Lung (tissue), 12 donors: ENCODE results near the gene TMEM61. TPM values are rescaled to one million over a fixed set of nuclear protein-coding genes. Genes with fewer than 3 reads are reported as not detected.
A peak's percentile ranks its signal among the peaks of the same experiment; 100 is the strongest.

ENCODE experiments used
- ATAC-seq: fragments of 200-7000 bp; cut with Tn5 transposase; one replicate; pipeline ENCODE4 v1.9.1; 2020; ENCODE audit warnings: moderate number of reproducible peaks; ENCODE audit not compliant: insufficient read depth, low FRiP score
- DNase-seq, 3 donors: peaks; one replicate each; pipeline ENCODE4 v3.0.0-alpha.2; 2013 to 2017
- H3K27ac ChIP-seq, 2 donors: one replicate each; pipeline ENCODE4 v1.5.1; 2013; ENCODE audit warnings: mild to moderate bottlenecking in 2 of 2, moderate library complexity in 2 of 2, control low read depth in 1 of 2, inconsistent platforms in 1 of 2, low read depth in 1 of 2, low read length in 1 of 2
- H3K27me3 ChIP-seq, 3 donors: one replicate each; pipeline ENCODE4 v1.5.1; 2013; ENCODE audit warnings: low read length in 2 of 3; ENCODE audit not compliant: control insufficient read depth in 3 of 3, insufficient read depth in 3 of 3
- H3K36me3 ChIP-seq, 4 donors: one replicate each; pipeline ENCODE4 v1.5.1; 2013; ENCODE audit warnings: low read length in 4 of 4, mild to moderate bottlenecking in 1 of 4, moderate library complexity in 1 of 4; ENCODE audit not compliant: control insufficient read depth in 4 of 4, insufficient read depth in 4 of 4
- H3K4me1 ChIP-seq, 5 donors: one replicate each; pipeline ENCODE4 v1.5.1; 2013; ENCODE audit warnings: low read length in 5 of 5, mild to moderate bottlenecking in 2 of 5, moderate library complexity in 1 of 5; ENCODE audit not compliant: control insufficient read depth in 5 of 5, insufficient read depth in 5 of 5
- H3K4me3 ChIP-seq: one replicate; pipeline ENCODE4 v1.5.1; 2013; ENCODE audit warnings: mild to moderate bottlenecking, control low read depth, moderate library complexity
- H3K9ac ChIP-seq, 2 donors: one replicate each; pipeline ENCODE4 v1.5.1; 2013; ENCODE audit warnings: low read length in 2 of 2, control low read depth in 1 of 2; ENCODE audit not compliant: insufficient read depth in 1 of 2
- H3K9me3 ChIP-seq, 4 donors: one replicate each; pipeline ENCODE4 v1.5.1; 2013; ENCODE audit warnings: low read length in 3 of 4, mild to moderate bottlenecking in 1 of 4, moderate library complexity in 1 of 4; ENCODE audit not compliant: control insufficient read depth in 4 of 4, insufficient read depth in 3 of 4
- WGBS, 2 donors: extraction: QIAGEN DNeasy Blood & Tissue Kit; methylation state at CpG; one replicate each; pipeline ENCODE4 v1.1.7; 2013; 5-methylcytosine and 5-hydroxymethylcytosine counted together
- polyA plus RNA-seq, 2 donors: library from polyadenylated mRNA; stranded (reverse); fragments of 200-250 nt; gene quantifications; one replicate each; pipeline ENCODE4 v1.2.1, GENCODE V29; 2013
- total RNA-seq, 2 donors: library from RNA; depleted of rRNA in 1 of 2; stranded (reverse); fragments of >200 nt in 1 of 2; gene quantifications; one replicate each; pipeline ENCODE4 v1.2.1, GENCODE V29; 2014 to 2021
- TF ChIP-seq, protein P1 (sequence below): IDR thresholded peaks from 2 replicates; pipeline ENCODE4 v1.5.1; 2012; ENCODE audit warnings: mild to moderate bottlenecking; ENCODE audit errors: control extremely low read depth, extremely low read depth
- donor health status: control.
- donor health status: control.
- donor health status: Bipolar disorder and iron deficiency.
- donor health status: healthy.
- donor health status: DM: yes; HTN: yes; CAD: no.

The TMEM61 gene
- total and polyA plus RNA-seq, 4 donors: 0.91 to 2.1 (median 1.3) TPM

DNA sequence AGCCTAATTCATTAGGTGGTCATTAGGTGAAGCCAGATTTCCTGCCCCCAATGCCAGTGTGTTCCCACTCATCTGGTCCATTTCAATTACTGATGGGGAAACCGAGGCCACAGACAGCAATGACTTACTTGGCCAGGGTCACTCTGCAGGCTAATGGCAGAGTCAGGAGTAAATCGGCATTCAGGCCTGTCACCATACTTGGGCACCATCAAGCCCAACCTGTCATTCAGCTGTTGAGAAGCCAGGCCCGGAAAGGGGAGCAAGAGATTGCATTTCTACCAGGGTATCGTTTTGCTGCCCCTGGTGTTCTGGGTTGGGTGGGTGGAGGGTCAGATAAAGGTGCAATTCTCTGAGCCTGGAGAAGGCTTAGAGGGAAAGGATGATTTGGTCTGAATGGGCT, 8.0 kb upstream of the TMEM61 start:
- H3K9ac ChIP-seq: no peak overlapping the region
- TF ChIP-seq, protein P1, sequence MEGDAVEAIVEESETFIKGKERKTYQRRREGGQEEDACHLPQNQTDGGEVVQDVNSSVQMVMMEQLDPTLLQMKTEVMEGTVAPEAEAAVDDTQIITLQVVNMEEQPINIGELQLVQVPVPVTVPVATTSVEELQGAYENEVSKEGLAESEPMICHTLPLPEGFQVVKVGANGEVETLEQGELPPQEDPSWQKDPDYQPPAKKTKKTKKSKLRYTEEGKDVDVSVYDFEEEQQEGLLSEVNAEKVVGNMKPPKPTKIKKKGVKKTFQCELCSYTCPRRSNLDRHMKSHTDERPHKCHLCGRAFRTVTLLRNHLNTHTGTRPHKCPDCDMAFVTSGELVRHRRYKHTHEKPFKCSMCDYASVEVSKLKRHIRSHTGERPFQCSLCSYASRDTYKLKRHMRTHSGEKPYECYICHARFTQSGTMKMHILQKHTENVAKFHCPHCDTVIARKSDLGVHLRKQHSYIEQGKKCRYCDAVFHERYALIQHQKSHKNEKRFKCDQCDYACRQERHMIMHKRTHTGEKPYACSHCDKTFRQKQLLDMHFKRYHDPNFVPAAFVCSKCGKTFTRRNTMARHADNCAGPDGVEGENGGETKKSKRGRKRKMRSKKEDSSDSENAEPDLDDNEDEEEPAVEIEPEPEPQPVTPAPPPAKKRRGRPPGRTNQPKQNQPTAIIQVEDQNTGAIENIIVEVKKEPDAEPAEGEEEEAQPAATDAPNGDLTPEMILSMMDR: no peak
- no peak overlapping the region for H3K4me3 ChIP-seq
- ATAC-seq (no peak), DNase-seq (no peak)
- H3K27ac ChIP-seq: no peak overlapping the region
- H3K36me3 ChIP-seq: no peaks in the 10 kb centered on the region
- no peaks in the 10 kb centered on the region for H3K9me3 ChIP-seq
- H3K27me3 ChIP-seq: no peaks in the 10 kb centered on the region
- H3K4me1 ChIP-seq: peaks cover 0 to 4% (median 0%) of the 10 kb centered on the region in 5 donors
- 89 to 95% methylated on average over 4 of the region's 4 CpGs for WGBS, 2 donors

DNA sequence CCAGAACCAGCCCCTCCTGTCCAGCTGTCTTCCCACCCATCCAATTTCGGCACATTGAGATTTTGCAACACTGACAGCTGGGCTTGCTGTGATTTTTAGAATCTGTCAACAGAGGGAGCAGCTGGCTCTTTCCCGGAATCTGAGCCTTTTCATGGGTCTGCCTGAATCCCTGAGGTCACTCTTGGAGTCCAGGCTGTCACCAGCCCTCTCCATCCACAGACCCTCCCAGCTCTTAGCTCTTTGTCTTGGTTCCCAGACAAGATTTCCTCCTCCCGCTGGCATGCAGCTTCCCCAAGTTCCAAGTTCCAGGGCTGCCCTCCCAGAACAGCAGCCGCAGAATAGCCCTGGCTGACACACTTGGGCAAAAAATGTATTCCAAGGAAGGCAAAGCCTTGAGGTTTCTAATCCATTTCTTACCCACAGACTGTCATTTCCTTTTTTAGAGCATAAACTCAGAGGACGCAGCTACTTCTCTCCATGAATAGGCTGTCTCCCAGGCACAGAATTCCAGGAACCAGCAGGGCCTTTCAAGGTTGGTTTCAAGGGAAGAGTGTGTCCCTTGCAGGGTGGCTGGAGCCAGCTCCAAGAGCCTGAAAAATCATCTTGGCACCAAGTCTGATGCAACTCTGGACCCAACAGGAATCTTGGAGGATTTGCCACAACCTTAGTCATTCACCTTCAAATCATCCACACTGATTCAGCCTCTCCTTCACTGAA, 7.1 kb upstream of the TMEM61 start:
- Histone ChIP-seq H3K4me3 (no peak overlapping the region), H3K9me3 (no peaks in the 10 kb centered on the region), H3K4me1 (peaks cover 0 to 4% (median 0%) of the 10 kb centered on the region in 5 donors), H3K36me3 (no peaks in the 10 kb centered on the region), H3K27ac (peak overlapping the region in 1 of 2 donors; percentile 6), H3K27me3 (peaks cover 0 to 2% (median 0%) of the 10 kb centered on the region in 3 donors), H3K9ac (no peak overlapping the region)
- ATAC-seq (peak; percentile 55), DNase-seq (peak; percentile 66 to 83 (median 81))
- TF ChIP-seq, protein P1: no peak
- 32 to 35% methylated on average over 5 of the region's 5 CpGs for WGBS, 2 donors

DNA sequence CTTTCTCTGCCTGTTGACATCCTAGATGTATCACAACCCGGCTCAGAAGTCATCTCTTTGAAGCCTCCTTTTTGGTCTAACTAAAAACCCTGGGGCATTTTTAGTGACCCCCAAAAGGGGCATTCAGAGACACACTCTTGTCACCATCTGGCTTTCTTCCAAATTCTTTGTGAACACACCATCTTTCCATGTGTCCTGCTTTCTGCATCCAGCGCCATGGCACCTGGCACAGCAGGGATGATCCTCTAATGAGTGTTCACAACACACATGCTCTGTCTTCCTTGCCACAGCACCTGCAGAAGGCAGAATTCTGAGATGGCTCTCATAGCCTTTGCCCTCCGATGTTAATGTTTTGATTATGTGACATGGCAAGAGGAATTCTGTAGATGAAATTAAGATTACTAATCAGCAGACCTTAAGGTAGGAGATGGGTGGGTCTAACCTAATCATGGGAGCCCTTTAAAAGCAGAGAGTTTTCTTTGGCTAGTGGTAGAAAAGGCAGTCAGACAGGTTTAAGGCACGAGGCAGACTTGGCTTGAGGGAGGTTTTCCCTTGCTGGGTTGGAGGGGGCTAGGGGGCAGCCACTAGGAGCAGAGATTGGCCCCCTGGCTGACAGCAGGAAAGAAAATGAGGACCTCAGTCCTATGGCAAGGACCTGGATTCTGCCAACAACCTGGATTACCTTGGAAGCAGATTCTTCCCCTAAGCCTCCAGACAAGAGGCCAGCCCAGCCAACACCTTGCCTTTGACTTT, 4.9 kb upstream of the TMEM61 start:
- Histone ChIP-seq H3K27me3 (peaks cover 0 to 9% (median 9%) of the 10 kb centered on the region in 3 donors), H3K4me1 (peaks cover 0 to 6% (median 0%) of the 10 kb centered on the region in 5 donors), H3K9ac (no peak overlapping the region), H3K9me3 (no peaks in the 10 kb centered on the region), H3K4me3 (no peak overlapping the region), H3K27ac (no peak overlapping the region), H3K36me3 (no peaks in the 10 kb centered on the region)
- TF ChIP-seq, protein P1: no peak
- no peak for ATAC-seq
- DNase-seq: peak in 1 of 3 donors; percentile 20
- 70 to 80% methylated on average over 4 of the region's 4 CpGs for WGBS, 2 donors
